HEK293 (cell line): ENCODE results near the gene HOXB4.

Experiments
- BCL11B ChIP-seq: fragments of 450-650 bp; formaldehyde crosslinking; IDR thresholded peaks from 2 replicates; pipeline ENCODE4 v1.5.1; 2016; ENCODE audit warnings: low read depth, missing biosample characterization, missing genetic modification characterization
- HOXC10 ChIP-seq: sonication (generic); formaldehyde crosslinking; IDR thresholded peaks from 2 replicates; pipeline ENCODE4 v1.8.1; 2023; ENCODE audit warnings: mild to moderate bottlenecking, missing genetic modification reagents
- HOXD13 ChIP-seq: sonication (generic); formaldehyde crosslinking; IDR thresholded peaks from 2 replicates; pipeline ENCODE4 v1.8.0; 2022; ENCODE audit warnings: missing genetic modification reagents, borderline replicate concordance
- IKZF3 ChIP-seq: fragments of 450-650 bp; IDR thresholded peaks from 2 replicates; pipeline ENCODE4 v1.5.0; 2018; ENCODE audit warnings: missing biosample characterization, mild to moderate bottlenecking, missing genetic modification characterization, moderate library complexity
- KLF16 ChIP-seq: fragments of 450-650 bp; formaldehyde crosslinking; IDR thresholded peaks from 2 replicates; pipeline ENCODE4 v1.5.1; 2017; ENCODE audit warnings: missing biosample characterization, missing genetic modification characterization
- OSR2 ChIP-seq: fragments of 450-650 bp; formaldehyde crosslinking; IDR thresholded peaks from 2 replicates; pipeline ENCODE4 v1.5.1; 2016; ENCODE audit warnings: missing biosample characterization, missing genetic modification characterization
- PRDM6 ChIP-seq: fragments of 450-650 bp; formaldehyde crosslinking; IDR thresholded peaks from 2 replicates; pipeline ENCODE4 v1.5.1; 2017; ENCODE audit warnings: missing biosample characterization, missing genetic modification characterization
- REPIN1 ChIP-seq: fragments of 450-650 bp; formaldehyde crosslinking; IDR thresholded peaks from 2 replicates; pipeline ENCODE4 v1.5.1; 2017; ENCODE audit warnings: missing biosample characterization, missing genetic modification characterization, low read depth
- WT1 ChIP-seq: fragments of 450-650 bp; formaldehyde crosslinking; IDR thresholded peaks from 2 replicates; pipeline ENCODE4 v1.5.1; 2016; ENCODE audit warnings: missing biosample characterization, missing genetic modification characterization
- YY2 ChIP-seq: fragments of 450-650 bp; formaldehyde crosslinking; IDR thresholded peaks from 2 replicates; pipeline ENCODE4 v1.5.1; 2016; ENCODE audit warnings: missing biosample characterization, missing genetic modification characterization
- ZFHX2 ChIP-seq: fragments of 450-650 bp; formaldehyde crosslinking; conservative IDR thresholded peaks from 2 replicates; pipeline ENCODE4 v1.5.1; 2016; ENCODE audit warnings: missing biosample characterization, missing genetic modification characterization
- ZNF133 ChIP-seq: fragments of 450-650 bp; formaldehyde crosslinking; IDR thresholded peaks from 2 replicates; pipeline ENCODE4 v1.5.1; 2016; ENCODE audit warnings: missing biosample characterization, missing genetic modification characterization
- ZNF18 ChIP-seq: fragments of 450-650 bp; formaldehyde crosslinking; IDR thresholded peaks from 2 replicates; pipeline ENCODE4 v1.5.1; 2016; ENCODE audit warnings: missing biosample characterization, missing genetic modification characterization
- ZNF221 ChIP-seq: fragments of 450-650 bp; formaldehyde crosslinking; IDR thresholded peaks from 2 replicates; pipeline ENCODE4 v1.5.1; 2017; ENCODE audit warnings: missing biosample characterization, missing genetic modification characterization, borderline replicate concordance
- ZNF311 ChIP-seq: fragments of 450-650 bp; formaldehyde crosslinking; IDR thresholded peaks from 2 replicates; pipeline ENCODE4 v1.5.1; 2017; ENCODE audit warnings: missing biosample characterization, missing genetic modification characterization, borderline replicate concordance
- ZNF341 ChIP-seq: fragments of 450-650 bp; formaldehyde crosslinking; IDR thresholded peaks from 2 replicates; pipeline ENCODE4; 2016; ENCODE audit warnings: low read depth, missing biosample characterization, missing genetic modification characterization
- ZNF398 ChIP-seq: fragments of 450-650 bp; formaldehyde crosslinking; IDR thresholded peaks from 2 replicates; pipeline ENCODE4 v1.5.1; 2017; ENCODE audit warnings: missing biosample characterization, missing genetic modification characterization
- ZNF501 ChIP-seq: fragments of 450-650 bp; formaldehyde crosslinking; IDR thresholded peaks from 2 replicates; pipeline ENCODE4 v1.5.1; 2016; ENCODE audit warnings: missing biosample characterization, missing genetic modification characterization
- ZNF555 ChIP-seq: fragments of 450-650 bp; formaldehyde crosslinking; conservative IDR thresholded peaks from 2 replicates; pipeline ENCODE4 v1.5.1; 2017; ENCODE audit warnings: missing biosample characterization, mild to moderate bottlenecking, missing genetic modification characterization, inconsistent platforms
- ZNF558 ChIP-seq: fragments of 450-650 bp; formaldehyde crosslinking; IDR thresholded peaks from 2 replicates; pipeline ENCODE4 v1.5.1; 2016; ENCODE audit warnings: missing biosample characterization, missing genetic modification characterization
- ZNF670 ChIP-seq: fragments of 450-650 bp; formaldehyde crosslinking; IDR thresholded peaks from 2 replicates; pipeline ENCODE4 v1.5.1; 2016; ENCODE audit warnings: missing biosample characterization, missing genetic modification characterization, low read depth
- ZNF704 ChIP-seq: fragments of 450-650 bp; formaldehyde crosslinking; IDR thresholded peaks from 2 replicates; pipeline ENCODE4 v1.5.1; 2016; ENCODE audit warnings: missing biosample characterization, missing genetic modification characterization
- ZNF776 ChIP-seq: fragments of 450-650 bp; formaldehyde crosslinking; IDR thresholded peaks from 2 replicates; pipeline ENCODE4 v1.5.0; 2017; ENCODE audit warnings: missing biosample characterization, missing genetic modification characterization, borderline replicate concordance
- ZNF792 ChIP-seq: fragments of 450-650 bp; formaldehyde crosslinking; IDR thresholded peaks from 2 replicates; pipeline ENCODE4 v1.5.1; 2016; ENCODE audit warnings: missing biosample characterization, missing genetic modification characterization
- TF ChIP-seq, protein P1 (sequence below): fragments of 450-650 bp; formaldehyde crosslinking; IDR thresholded peaks from 2 replicates; pipeline ENCODE4 v1.5.1; 2016; ENCODE audit warnings: missing biosample characterization, missing genetic modification characterization
- TF ChIP-seq, protein P2 (sequence below): fragments of 450-650 bp; formaldehyde crosslinking; IDR thresholded peaks from 2 replicates; pipeline ENCODE4 v1.5.1; 2016; ENCODE audit warnings: missing biosample characterization, missing genetic modification characterization, borderline replicate concordance

HOXB4 gene

DNA sequence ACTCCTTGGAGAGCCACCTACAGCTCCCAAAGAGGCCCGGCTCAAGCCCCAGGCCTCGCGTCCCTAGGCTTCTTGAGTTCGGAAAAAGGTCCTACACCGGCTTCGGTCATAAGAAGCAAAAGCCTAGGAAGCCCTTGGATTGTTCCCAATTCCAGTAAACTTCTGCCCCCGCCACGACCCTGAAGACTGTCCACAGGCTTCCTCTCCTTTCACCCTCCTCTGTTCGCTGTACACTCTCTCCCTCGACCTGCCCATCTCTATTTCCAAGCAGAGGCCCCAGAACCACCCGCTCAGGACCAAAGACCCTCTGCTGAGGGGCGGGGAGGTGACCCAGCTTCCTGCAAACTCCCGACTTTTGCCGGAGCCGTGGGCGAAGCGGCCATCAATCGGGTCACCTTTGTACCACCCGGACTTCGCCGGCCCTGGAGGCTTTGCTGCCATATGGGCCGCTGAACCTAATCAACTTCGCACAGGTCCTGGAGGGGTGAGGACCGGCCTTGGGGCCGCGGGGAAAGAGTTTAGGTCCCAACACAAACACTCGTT, 36.0 kb downstream of the HOXB4 start (continued):
- TF ChIP-seq ZNF133 = no peak
- TF ChIP-seq ZNF501 = no peak
- TF ChIP-seq ZNF555 (tag by site-specific recombination) = no peak
- TF ChIP-seq, protein P1, sequence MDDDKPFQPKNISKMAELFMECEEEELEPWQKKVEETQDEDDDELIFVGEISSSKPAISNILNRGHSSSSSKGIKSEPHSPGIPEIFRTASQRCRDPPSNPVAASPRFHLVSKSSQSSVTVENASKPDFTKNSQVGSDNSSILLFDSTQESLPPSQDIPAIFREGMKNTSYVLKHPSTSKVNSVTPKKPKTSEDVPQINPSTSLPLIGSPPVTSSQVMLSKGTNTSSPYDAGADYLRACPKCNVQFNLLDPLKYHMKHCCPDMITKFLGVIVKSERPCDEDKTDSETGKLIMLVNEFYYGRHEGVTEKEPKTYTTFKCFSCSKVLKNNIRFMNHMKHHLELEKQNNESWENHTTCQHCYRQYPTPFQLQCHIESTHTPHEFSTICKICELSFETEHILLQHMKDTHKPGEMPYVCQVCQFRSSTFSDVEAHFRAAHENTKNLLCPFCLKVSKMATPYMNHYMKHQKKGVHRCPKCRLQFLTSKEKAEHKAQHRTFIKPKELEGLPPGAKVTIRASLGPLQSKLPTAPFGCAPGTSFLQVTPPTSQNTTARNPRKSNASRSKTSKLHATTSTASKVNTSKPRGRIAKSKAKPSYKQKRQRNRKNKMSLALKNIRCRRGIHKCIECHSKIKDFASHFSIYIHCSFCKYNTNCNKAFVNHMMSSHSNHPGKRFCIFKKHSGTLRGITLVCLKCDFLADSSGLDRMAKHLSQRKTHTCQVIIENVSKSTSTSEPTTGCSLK (tag by site-specific recombination) = no peak
- TF ChIP-seq OSR2 (tag by site-specific recombination) = no peak
- no peak for TF ChIP-seq HOXD13 (CRISPR knock-in tag)
- no peak for TF ChIP-seq ZNF18 (tag by site-specific recombination)
- TF ChIP-seq ZNF792 (tag by site-specific recombination) = no peak
- TF ChIP-seq ZNF221 (tag by site-specific recombination) = no peak
- no peak for TF ChIP-seq HOXC10 (CRISPR knock-in tag)
- peak; percentile 44; the same call in 1 of the 2 replicates for TF ChIP-seq ZFHX2 (tag by site-specific recombination)
- TF ChIP-seq IKZF3 (tag by site-specific recombination) = peak; percentile 60; the same call in 1 of the 2 replicates
- TF ChIP-seq ZNF704 (tag by site-specific recombination) = no peak
- TF ChIP-seq, protein P2, sequence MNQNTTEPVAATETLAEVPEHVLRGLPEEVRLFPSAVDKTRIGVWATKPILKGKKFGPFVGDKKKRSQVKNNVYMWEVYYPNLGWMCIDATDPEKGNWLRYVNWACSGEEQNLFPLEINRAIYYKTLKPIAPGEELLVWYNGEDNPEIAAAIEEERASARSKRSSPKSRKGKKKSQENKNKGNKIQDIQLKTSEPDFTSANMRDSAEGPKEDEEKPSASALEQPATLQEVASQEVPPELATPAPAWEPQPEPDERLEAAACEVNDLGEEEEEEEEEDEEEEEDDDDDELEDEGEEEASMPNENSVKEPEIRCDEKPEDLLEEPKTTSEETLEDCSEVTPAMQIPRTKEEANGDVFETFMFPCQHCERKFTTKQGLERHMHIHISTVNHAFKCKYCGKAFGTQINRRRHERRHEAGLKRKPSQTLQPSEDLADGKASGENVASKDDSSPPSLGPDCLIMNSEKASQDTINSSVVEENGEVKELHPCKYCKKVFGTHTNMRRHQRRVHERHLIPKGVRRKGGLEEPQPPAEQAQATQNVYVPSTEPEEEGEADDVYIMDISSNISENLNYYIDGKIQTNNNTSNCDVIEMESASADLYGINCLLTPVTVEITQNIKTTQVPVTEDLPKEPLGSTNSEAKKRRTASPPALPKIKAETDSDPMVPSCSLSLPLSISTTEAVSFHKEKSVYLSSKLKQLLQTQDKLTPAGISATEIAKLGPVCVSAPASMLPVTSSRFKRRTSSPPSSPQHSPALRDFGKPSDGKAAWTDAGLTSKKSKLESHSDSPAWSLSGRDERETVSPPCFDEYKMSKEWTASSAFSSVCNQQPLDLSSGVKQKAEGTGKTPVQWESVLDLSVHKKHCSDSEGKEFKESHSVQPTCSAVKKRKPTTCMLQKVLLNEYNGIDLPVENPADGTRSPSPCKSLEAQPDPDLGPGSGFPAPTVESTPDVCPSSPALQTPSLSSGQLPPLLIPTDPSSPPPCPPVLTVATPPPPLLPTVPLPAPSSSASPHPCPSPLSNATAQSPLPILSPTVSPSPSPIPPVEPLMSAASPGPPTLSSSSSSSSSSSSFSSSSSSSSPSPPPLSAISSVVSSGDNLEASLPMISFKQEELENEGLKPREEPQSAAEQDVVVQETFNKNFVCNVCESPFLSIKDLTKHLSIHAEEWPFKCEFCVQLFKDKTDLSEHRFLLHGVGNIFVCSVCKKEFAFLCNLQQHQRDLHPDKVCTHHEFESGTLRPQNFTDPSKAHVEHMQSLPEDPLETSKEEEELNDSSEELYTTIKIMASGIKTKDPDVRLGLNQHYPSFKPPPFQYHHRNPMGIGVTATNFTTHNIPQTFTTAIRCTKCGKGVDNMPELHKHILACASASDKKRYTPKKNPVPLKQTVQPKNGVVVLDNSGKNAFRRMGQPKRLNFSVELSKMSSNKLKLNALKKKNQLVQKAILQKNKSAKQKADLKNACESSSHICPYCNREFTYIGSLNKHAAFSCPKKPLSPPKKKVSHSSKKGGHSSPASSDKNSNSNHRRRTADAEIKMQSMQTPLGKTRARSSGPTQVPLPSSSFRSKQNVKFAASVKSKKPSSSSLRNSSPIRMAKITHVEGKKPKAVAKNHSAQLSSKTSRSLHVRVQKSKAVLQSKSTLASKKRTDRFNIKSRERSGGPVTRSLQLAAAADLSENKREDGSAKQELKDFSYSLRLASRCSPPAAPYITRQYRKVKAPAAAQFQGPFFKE (tag by site-specific recombination) = no peak
- TF ChIP-seq PRDM6 (tag by site-specific recombination) = no peak
- no peak for TF ChIP-seq ZNF776 (tag by site-specific recombination)
- no peak for TF ChIP-seq ZNF670 (tag by site-specific recombination)
- TF ChIP-seq ZNF311 (tag by site-specific recombination) = no peak
- TF ChIP-seq ZNF558 (tag by site-specific recombination) = no peak
- TF ChIP-seq REPIN1 = no peak
- TF ChIP-seq KLF16 (tag by site-specific recombination) = no peak
- no peak for TF ChIP-seq YY2 (tag by site-specific recombination)
- TF ChIP-seq ZNF398 (tag by site-specific recombination) = no peak
- peak; percentile 59; the same call in 1 of the 2 replicates for TF ChIP-seq ZNF341 (tag by site-specific recombination)
- TF ChIP-seq BCL11B (tag by site-specific recombination) = 0 out of 2 replicates have a peak, but pooled peaks have one; percentile 32
- TF ChIP-seq WT1 = no peak
